ENCODE data around the gene TMEM190. TPM values are rescaled to one million over a fixed set of nuclear protein-coding genes. Genes with fewer than 3 reads are reported as not detected.

The TMEM190 gene
- total and polyA plus RNA-seq, 9 of the 15 experiments (the other 6 are each of a cell fraction or from before 2014, with no cell fraction given): not detected

GRCh38 chr19:55347442-55348009 is 29.1 kb upstream of the TMEM190 start:
- Histone ChIP-seq H2AFZ (ENCODE audit: low read depth, low read length) (no peak overlapping the region), H3K27ac (ENCODE audit: extremely low read depth, low read depth, low read length) (no peak overlapping the region), H3K9me3 (replicated peaks; ENCODE audit: control insufficient read depth, insufficient read depth, low read depth, low read length) (no peaks in the 10 kb centered on the region), H3K79me2 (ENCODE audit: control insufficient read depth, insufficient read depth, low read length) (no peaks in the 10 kb centered on the region), H3K4me2 (ENCODE audit: insufficient read depth, low read length) (no peak overlapping the region), H3K4me3 (no peak overlapping the region), H3K9ac (ENCODE audit: insufficient read depth in 1 of 2, low read depth in 2 of 2, low read length in 2 of 2) (peak overlapping the region in 1 of 2 experiments; percentile 13; a peak in 1 of 4 replicates), H4K20me1 (replicated peaks; ENCODE audit: control insufficient read depth, insufficient read depth, low read length) (no peaks in the 10 kb centered on the region; the same call in 1 of the 2 replicates), H3K27me3 (ENCODE audit: control insufficient read depth in 2 of 2, insufficient read depth in 2 of 2, low read length in 2 of 2) (no peaks in the 10 kb centered on the region), H3K4me1 (replicated peaks in 1 of 2; ENCODE audit: control insufficient read depth in 2 of 2, insufficient read depth in 2 of 2, low read length in 2 of 2) (peaks cover 0 to 73% of the 10 kb centered on the region in 2 experiments; a peak in 3 of 5 replicates), H3K9me1 (ENCODE audit: control insufficient read depth, insufficient read depth, low read length) (peaks cover 5% of the 10 kb centered on the region), H3K36me3 (ENCODE audit: control insufficient read depth, insufficient read depth, low read length) (peaks cover 56% of the 10 kb centered on the region; the same call in 2 of the 3 replicates)
- intact Hi-C loops (cut with micrococcal nuclease) (no loop called here), in situ Hi-C loops (cut with MboI) (no loop called here)
- ATAC-seq (no peak), FAIRE-seq (no peak), DNase-seq (ENCODE audit: extremely low read depth in 1 of 4, low spot score in 3 of 4) (no peak)
- WGBS (ENCODE audit: insufficient coverage, low coverage, missing lambda C conversion rate): 75% methylated on average over 8 of the region's 10 CpGs
- no TSS peak for BruUV-seq (replicated peaks)
- 0 out of 2 replicates have a peak, but pooled peaks have one; percentile 6 for TF ChIP-seq RBFOX2 (IDR thresholded peaks at IDR 0.05; ENCODE audit: low read depth, low read length)
- TF ChIP-seq CXXC5 (CRISPR knock-in tag; IDR thresholded peaks at IDR 0.05): no peak
- ChIA-PET CTCF (ENCODE audit: low intra/inter-chr PET ratio) (no interaction called here), POLR2A (interaction anchor here (1.0 to 1.5 kb wide), 5 partner anchors 21 to 67 kb away, joined by 3 to 5 read pairs (median 3); partner anchors contain the start of gene HSPBP1)

DNA sequence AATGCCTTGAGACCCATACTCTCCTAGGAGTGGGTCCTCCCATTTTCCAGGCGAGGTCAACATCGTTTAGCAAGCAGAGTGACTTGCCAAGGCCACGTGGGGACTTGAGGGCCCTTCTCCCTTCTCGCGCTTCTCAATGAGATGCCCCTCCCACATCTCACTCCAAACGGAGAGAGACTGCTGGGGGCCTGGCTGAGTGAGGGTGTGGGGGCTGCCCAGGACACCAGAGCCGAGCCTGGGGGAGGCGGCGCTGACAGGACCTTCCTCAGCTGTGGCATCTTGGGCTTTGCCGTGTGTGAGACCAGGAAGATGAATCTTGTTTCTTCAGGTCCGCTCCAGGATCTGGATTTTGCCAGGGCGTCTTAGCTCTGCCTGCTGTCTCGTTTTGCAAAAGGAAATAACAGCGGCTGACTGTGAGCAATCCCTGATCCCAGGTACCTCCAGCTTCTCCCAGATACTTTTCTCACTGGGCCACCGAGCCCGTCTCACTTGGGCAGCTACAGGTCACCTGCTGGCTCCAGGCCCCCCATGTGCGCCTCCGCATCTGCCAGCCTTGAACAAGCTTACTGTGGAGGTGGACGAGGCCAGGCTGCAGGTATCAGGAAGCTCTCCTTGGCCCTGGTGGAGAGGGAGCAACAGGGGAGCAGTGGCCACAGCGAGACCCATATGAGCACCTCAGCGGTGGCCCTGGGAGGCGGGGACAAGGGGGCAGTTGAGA is 28.1 kb upstream of the TMEM190 start:
- Histone ChIP-seq H3K4me2 (ENCODE audit: insufficient read depth, low read length) (no peak overlapping the region), H3K79me2 (ENCODE audit: control insufficient read depth, insufficient read depth, low read length) (no peaks in the 10 kb centered on the region), H3K9me3 (replicated peaks; ENCODE audit: control insufficient read depth, insufficient read depth, low read depth, low read length) (no peaks in the 10 kb centered on the region), H3K4me1 (replicated peaks in 1 of 2; ENCODE audit: control insufficient read depth in 2 of 2, insufficient read depth in 2 of 2, low read length in 2 of 2) (peaks cover 2 to 73% of the 10 kb centered on the region in 2 experiments; a peak in 3 of 5 replicates), H2AFZ (ENCODE audit: low read depth, low read length) (no peak overlapping the region), H4K20me1 (replicated peaks; ENCODE audit: control insufficient read depth, insufficient read depth, low read length) (peaks cover 4% of the 10 kb centered on the region), H3K27me3 (ENCODE audit: control insufficient read depth in 2 of 2, insufficient read depth in 2 of 2, low read length in 2 of 2) (no peaks in the 10 kb centered on the region), H3K4me3 (no peak overlapping the region), H3K36me3 (ENCODE audit: control insufficient read depth, insufficient read depth, low read length) (peaks cover 47% of the 10 kb centered on the region; the same call in 2 of the 3 replicates), H3K9ac (ENCODE audit: insufficient read depth in 1 of 2, low read depth in 2 of 2, low read length in 2 of 2) (peak overlapping the region in 1 of 2 experiments; percentile 71; a peak in 2 of 4 replicates), H3K9me1 (ENCODE audit: control insufficient read depth, insufficient read depth, low read length) (peaks cover 5% of the 10 kb centered on the region), H3K27ac (ENCODE audit: extremely low read depth, low read depth, low read length) (no peak overlapping the region)
- no peak; the same call in 2 of the 3 replicates for ATAC-seq
- FAIRE-seq: no peak
- in situ Hi-C loops (cut with MboI) (no loop called here), intact Hi-C loops (cut with micrococcal nuclease) (no loop called here)
- DNase-seq (ENCODE audit: extremely low read depth in 1 of 4, low spot score in 3 of 4): no peak
- POLR2A ChIA-PET: interaction anchor here (0.7 to 2.1 kb wide), 11 partner anchors 7 to 74 kb away, joined by 3 to 14 read pairs (median 4); partner anchors contain the start of gene KMT5C
- CTCF ChIA-PET (ENCODE audit: low intra/inter-chr PET ratio): no interaction called here
- 70% methylated on average over 22 of the region's 22 CpGs for WGBS (ENCODE audit: insufficient coverage, low coverage, missing lambda C conversion rate)
- BruUV-seq (replicated peaks): no TSS peak
- TF ChIP-seq, protein P1, sequence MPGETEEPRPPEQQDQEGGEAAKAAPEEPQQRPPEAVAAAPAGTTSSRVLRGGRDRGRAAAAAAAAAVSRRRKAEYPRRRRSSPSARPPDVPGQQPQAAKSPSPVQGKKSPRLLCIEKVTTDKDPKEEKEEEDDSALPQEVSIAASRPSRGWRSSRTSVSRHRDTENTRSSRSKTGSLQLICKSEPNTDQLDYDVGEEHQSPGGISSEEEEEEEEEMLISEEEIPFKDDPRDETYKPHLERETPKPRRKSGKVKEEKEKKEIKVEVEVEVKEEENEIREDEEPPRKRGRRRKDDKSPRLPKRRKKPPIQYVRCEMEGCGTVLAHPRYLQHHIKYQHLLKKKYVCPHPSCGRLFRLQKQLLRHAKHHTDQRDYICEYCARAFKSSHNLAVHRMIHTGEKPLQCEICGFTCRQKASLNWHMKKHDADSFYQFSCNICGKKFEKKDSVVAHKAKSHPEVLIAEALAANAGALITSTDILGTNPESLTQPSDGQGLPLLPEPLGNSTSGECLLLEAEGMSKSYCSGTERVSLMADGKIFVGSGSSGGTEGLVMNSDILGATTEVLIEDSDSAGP (CRISPR knock-in tag; IDR thresholded peaks at IDR 0.05): no peak
- TF ChIP-seq ZBTB1 (CRISPR knock-in tag; IDR thresholded peaks at IDR 0.05; ENCODE audit: borderline replicate concordance, low read depth) (no peak), POLR2G (IDR thresholded peaks at IDR 0.05; ENCODE audit: low read depth, low read length) (peak; percentile 60), BCL6 (CRISPR knock-in tag; IDR thresholded peaks at IDR 0.05) (no peak), POLR2AphosphoS2 (IDR thresholded peaks at IDR 0.05; ENCODE audit: low read length) (0 out of 2 replicates have a peak, but pooled peaks have one; percentile 42), RBFOX2 (IDR thresholded peaks at IDR 0.05; ENCODE audit: low read depth, low read length) (peak; percentile 43), POLR2H (tag; IDR thresholded peaks at IDR 0.05; ENCODE audit: low read depth) (no peak), ZBTB34 (CRISPR knock-in tag; IDR thresholded peaks at IDR 0.05) (no peak), XRCC4 (IDR thresholded peaks at IDR 0.05; ENCODE audit: extremely low read depth, insufficient read depth, insufficient read length) (no peak), ARHGAP35 (IDR thresholded peaks at IDR 0.05; ENCODE audit: partially characterized antibody) (no peak)

Measured in K562 (cell line).